ENCODE results near the gene XYLT1.

Gene XYLT1

DNA sequence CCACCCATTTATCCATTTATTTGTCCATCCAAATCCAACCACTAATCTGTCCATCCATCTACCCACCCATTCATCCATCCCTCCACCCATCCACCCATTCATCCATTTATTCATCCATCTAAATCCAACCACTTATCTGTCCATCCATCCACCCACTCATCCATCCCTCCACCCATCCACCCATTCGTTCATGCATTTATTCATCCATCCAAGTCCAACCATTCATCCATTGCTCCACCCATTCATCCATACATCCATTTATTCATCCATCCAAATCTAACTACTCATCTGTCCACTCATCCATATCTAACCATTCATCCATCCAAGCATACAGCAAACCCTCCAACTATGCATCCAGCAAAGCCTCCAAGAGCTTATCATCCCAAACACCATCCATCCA is 267.3 kb downstream of the XYLT1 start:
- H3K4ac ChIP-seq (ENCODE audit: low read depth in 1 of 2, low read length in 2 of 2), result no peak overlapping the region
- WGBS, result 61% methylated on average over 1 of the region's 1 CpG
- H2BK120ac ChIP-seq (ENCODE audit: low read depth, low read length), result no peak overlapping the region
- no peak overlapping the region for H2AFZ ChIP-seq (ENCODE audit: low read depth, low read length)
- H3K27me3 ChIP-seq (ENCODE audit: control insufficient read depth in 1 of 2, insufficient read depth in 1 of 2, low read length in 2 of 2), result no peaks in the 10 kb centered on the region
- no peak overlapping the region for H3K4me3 ChIP-seq (ENCODE audit: insufficient read depth in 1 of 2, low read depth in 1 of 2, low read length in 2 of 2)
- H4K8ac ChIP-seq (ENCODE audit: low read length), result no peak overlapping the region
- no peak overlapping the region for H3K27ac ChIP-seq (ENCODE audit: low read length, poor library complexity, severe bottlenecking)
- H3K14ac ChIP-seq (ENCODE audit: low read length in 2 of 2), result no peak overlapping the region
- H3K36me3 ChIP-seq (ENCODE audit: control insufficient read depth in 1 of 2, insufficient read depth in 2 of 2, low read depth in 1 of 2, low read length in 2 of 2), result peaks cover 0 to 20% of the 10 kb centered on the region in 2 experiments
- no peak overlapping the region for H3K9ac ChIP-seq (ENCODE audit: low read length)
- H2AK5ac ChIP-seq (ENCODE audit: low read length, severe bottlenecking), result no peak overlapping the region
- H3K9me3 ChIP-seq (ENCODE audit: control insufficient read depth, low read length), result no peaks in the 10 kb centered on the region
- H2BK15ac ChIP-seq (ENCODE audit: low read depth, poor library complexity, severe bottlenecking), result no peak overlapping the region
- H3K23ac ChIP-seq (ENCODE audit: low read length in 2 of 2), result no peak overlapping the region
- no peak overlapping the region for H2BK12ac ChIP-seq (ENCODE audit: low read length in 2 of 2)
- H3K4me1 ChIP-seq (ENCODE audit: control insufficient read depth, insufficient read depth, low read depth, low read length), result no peaks in the 10 kb centered on the region
- H4K91ac ChIP-seq (ENCODE audit: low read length), result no peak overlapping the region
- no peak overlapping the region for H3K18ac ChIP-seq (ENCODE audit: low read depth in 1 of 2, low read length in 2 of 2)
- H2BK5ac ChIP-seq (ENCODE audit: low read depth, low read length, poor library complexity, severe bottlenecking), result no peak overlapping the region
- no peak overlapping the region for H3K4me2 ChIP-seq (ENCODE audit: low read length, poor library complexity, severe bottlenecking)
- no peaks in the 10 kb centered on the region for H3K79me1 ChIP-seq (replicated peaks; ENCODE audit: low read length, poor library complexity, severe bottlenecking)
- DNase-seq, result no peak

DNA sequence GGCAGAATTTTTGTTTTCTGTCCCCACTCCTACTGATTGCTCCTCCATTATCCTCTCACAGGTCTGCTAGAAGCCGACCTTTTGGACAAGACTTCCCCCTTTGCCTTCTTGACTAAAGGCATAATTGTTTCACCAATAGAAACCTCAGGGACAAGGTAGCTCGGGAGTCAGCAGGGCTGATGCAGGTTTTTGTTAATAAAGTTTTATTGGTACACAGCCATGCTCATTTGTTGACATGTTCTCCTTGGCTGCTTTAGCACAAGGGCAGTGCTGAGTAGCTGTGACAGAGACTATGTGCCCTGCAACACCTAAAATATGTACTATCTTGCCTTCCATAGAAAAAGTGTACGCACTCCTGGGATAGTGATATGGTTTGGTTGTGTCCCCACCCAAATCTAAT is 271.6 kb downstream of the XYLT1 start:
- Histone ChIP-seq H2BK120ac (ENCODE audit: low read depth, low read length) (no peak overlapping the region), H2BK15ac (ENCODE audit: low read depth, poor library complexity, severe bottlenecking) (no peak overlapping the region), H2BK12ac (ENCODE audit: low read length in 2 of 2) (no peak overlapping the region), H3K9ac (ENCODE audit: low read length) (no peak overlapping the region), H2BK5ac (ENCODE audit: low read depth, low read length, poor library complexity, severe bottlenecking) (no peak overlapping the region), H3K79me1 (replicated peaks; ENCODE audit: low read length, poor library complexity, severe bottlenecking) (no peaks in the 10 kb centered on the region), H4K91ac (ENCODE audit: low read length) (no peak overlapping the region), H3K23ac (ENCODE audit: low read length in 2 of 2) (no peak overlapping the region), H4K8ac (ENCODE audit: low read length) (no peak overlapping the region), H2AFZ (ENCODE audit: low read depth, low read length) (no peak overlapping the region), H3K4me3 (ENCODE audit: insufficient read depth in 1 of 2, low read depth in 1 of 2, low read length in 2 of 2) (no peak overlapping the region), H3K4me2 (ENCODE audit: low read length, poor library complexity, severe bottlenecking) (no peak overlapping the region), H3K4me1 (ENCODE audit: control insufficient read depth, insufficient read depth, low read depth, low read length) (no peaks in the 10 kb centered on the region), H2AK5ac (ENCODE audit: low read length, severe bottlenecking) (no peak overlapping the region), H3K9me3 (ENCODE audit: control insufficient read depth, low read length) (no peaks in the 10 kb centered on the region), H3K36me3 (ENCODE audit: control insufficient read depth in 1 of 2, insufficient read depth in 2 of 2, low read depth in 1 of 2, low read length in 2 of 2) (peaks cover 0 to 58% of the 10 kb centered on the region in 2 experiments), H3K14ac (ENCODE audit: low read length in 2 of 2) (no peak overlapping the region), H3K4ac (ENCODE audit: low read depth in 1 of 2, low read length in 2 of 2) (no peak overlapping the region), H3K27ac (ENCODE audit: low read length, poor library complexity, severe bottlenecking) (no peak overlapping the region), H3K18ac (ENCODE audit: low read depth in 1 of 2, low read length in 2 of 2) (no peak overlapping the region), H3K27me3 (ENCODE audit: control insufficient read depth in 1 of 2, insufficient read depth in 1 of 2, low read length in 2 of 2) (no peaks in the 10 kb centered on the region)
- DNase-seq, result no peak
- 69% methylated on average over 3 of the region's 3 CpGs for WGBS

DNA sequence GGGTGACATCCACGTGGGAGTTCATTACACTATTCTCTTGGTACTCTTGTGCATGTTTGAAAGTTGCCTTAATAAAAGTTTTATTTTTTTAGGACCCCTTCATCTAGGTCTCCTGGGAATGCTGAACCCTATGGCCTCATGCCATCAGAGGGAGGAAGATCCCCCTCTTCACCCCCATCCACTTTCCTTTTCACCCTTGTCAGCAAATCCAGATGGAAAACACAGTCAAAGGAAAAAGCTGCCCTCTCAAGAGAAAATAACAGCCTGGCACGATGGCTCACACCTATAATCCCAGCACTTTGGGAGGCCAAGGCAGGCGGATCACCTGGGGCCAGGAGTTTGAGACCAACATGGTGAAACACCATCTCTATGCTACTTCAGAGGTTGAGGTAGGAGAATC is 274.2 kb downstream of the XYLT1 start:
- Histone ChIP-seq H2BK12ac (ENCODE audit: low read length in 2 of 2) (no peak overlapping the region), H3K18ac (ENCODE audit: low read depth in 1 of 2, low read length in 2 of 2) (no peak overlapping the region), H2AK5ac (ENCODE audit: low read length, severe bottlenecking) (no peak overlapping the region), H4K8ac (ENCODE audit: low read length) (no peak overlapping the region), H3K9ac (ENCODE audit: low read length) (no peak overlapping the region), H2BK5ac (ENCODE audit: low read depth, low read length, poor library complexity, severe bottlenecking) (no peak overlapping the region), H2BK120ac (ENCODE audit: low read depth, low read length) (no peak overlapping the region), H3K27ac (ENCODE audit: low read length, poor library complexity, severe bottlenecking) (no peak overlapping the region), H3K23ac (ENCODE audit: low read length in 2 of 2) (no peak overlapping the region), H3K9me3 (ENCODE audit: control insufficient read depth, low read length) (no peaks in the 10 kb centered on the region), H3K4me3 (ENCODE audit: insufficient read depth in 1 of 2, low read depth in 1 of 2, low read length in 2 of 2) (no peak overlapping the region), H3K4me1 (ENCODE audit: control insufficient read depth, insufficient read depth, low read depth, low read length) (no peaks in the 10 kb centered on the region), H4K91ac (ENCODE audit: low read length) (no peak overlapping the region), H3K4me2 (ENCODE audit: low read length, poor library complexity, severe bottlenecking) (no peak overlapping the region), H3K36me3 (ENCODE audit: control insufficient read depth in 1 of 2, insufficient read depth in 2 of 2, low read depth in 1 of 2, low read length in 2 of 2) (peaks cover 0 to 73% of the 10 kb centered on the region in 2 experiments), H3K27me3 (ENCODE audit: control insufficient read depth in 1 of 2, insufficient read depth in 1 of 2, low read length in 2 of 2) (no peaks in the 10 kb centered on the region), H3K14ac (ENCODE audit: low read length in 2 of 2) (no peak overlapping the region), H2BK15ac (ENCODE audit: low read depth, poor library complexity, severe bottlenecking) (no peak overlapping the region), H2AFZ (ENCODE audit: low read depth, low read length) (no peak overlapping the region), H3K4ac (ENCODE audit: low read depth in 1 of 2, low read length in 2 of 2) (no peak overlapping the region), H3K79me1 (replicated peaks; ENCODE audit: low read length, poor library complexity, severe bottlenecking) (no peaks in the 10 kb centered on the region)
- 68% methylated on average over 3 of the region's 3 CpGs for WGBS
- DNase-seq, result no peak

GRCh38 chr16:17194190-17194780 is 276.5 kb downstream of the XYLT1 start:
- Histone ChIP-seq H3K4me2 (ENCODE audit: low read length, poor library complexity, severe bottlenecking) (no peak overlapping the region), H3K36me3 (ENCODE audit: control insufficient read depth in 1 of 2, insufficient read depth in 2 of 2, low read depth in 1 of 2, low read length in 2 of 2) (peaks cover 0 to 77% of the 10 kb centered on the region in 2 experiments), H2BK5ac (ENCODE audit: low read depth, low read length, poor library complexity, severe bottlenecking) (no peak overlapping the region), H2AFZ (ENCODE audit: low read depth, low read length) (no peak overlapping the region), H2BK15ac (ENCODE audit: low read depth, poor library complexity, severe bottlenecking) (no peak overlapping the region), H3K4me1 (ENCODE audit: control insufficient read depth, insufficient read depth, low read depth, low read length) (no peaks in the 10 kb centered on the region), H4K8ac (ENCODE audit: low read length) (no peak overlapping the region), H3K79me1 (replicated peaks; ENCODE audit: low read length, poor library complexity, severe bottlenecking) (no peaks in the 10 kb centered on the region), H3K27ac (ENCODE audit: low read length, poor library complexity, severe bottlenecking) (no peak overlapping the region), H3K9ac (ENCODE audit: low read length) (no peak overlapping the region), H3K18ac (ENCODE audit: low read depth in 1 of 2, low read length in 2 of 2) (no peak overlapping the region), H3K27me3 (ENCODE audit: control insufficient read depth in 1 of 2, insufficient read depth in 1 of 2, low read length in 2 of 2) (no peaks in the 10 kb centered on the region), H3K4me3 (ENCODE audit: insufficient read depth in 1 of 2, low read depth in 1 of 2, low read length in 2 of 2) (no peak overlapping the region), H4K91ac (ENCODE audit: low read length) (no peak overlapping the region), H2AK5ac (ENCODE audit: low read length, severe bottlenecking) (no peak overlapping the region), H3K9me3 (ENCODE audit: control insufficient read depth, low read length) (no peaks in the 10 kb centered on the region), H3K4ac (ENCODE audit: low read depth in 1 of 2, low read length in 2 of 2) (no peak overlapping the region), H2BK120ac (ENCODE audit: low read depth, low read length) (no peak overlapping the region), H3K23ac (ENCODE audit: low read length in 2 of 2) (no peak overlapping the region), H3K14ac (ENCODE audit: low read length in 2 of 2) (no peak overlapping the region), H2BK12ac (ENCODE audit: low read length in 2 of 2) (no peak overlapping the region)
- WGBS, result 39% methylated on average over 14 of the region's 14 CpGs
- no peak for DNase-seq

Measured in mesenchymal stem cell (in vitro differentiated cells and primary cell).